ENCODE measurements around the gene WDR33.
A peak's percentile ranks its signal among the peaks of the same experiment; 100 is the strongest.
"Not testable (repeated sequence)": the region's sequence is repeated elsewhere in the genome, so short reads cannot be mapped to it uniquely, and the experiment has no call there.

Gene WDR33

DNA sequence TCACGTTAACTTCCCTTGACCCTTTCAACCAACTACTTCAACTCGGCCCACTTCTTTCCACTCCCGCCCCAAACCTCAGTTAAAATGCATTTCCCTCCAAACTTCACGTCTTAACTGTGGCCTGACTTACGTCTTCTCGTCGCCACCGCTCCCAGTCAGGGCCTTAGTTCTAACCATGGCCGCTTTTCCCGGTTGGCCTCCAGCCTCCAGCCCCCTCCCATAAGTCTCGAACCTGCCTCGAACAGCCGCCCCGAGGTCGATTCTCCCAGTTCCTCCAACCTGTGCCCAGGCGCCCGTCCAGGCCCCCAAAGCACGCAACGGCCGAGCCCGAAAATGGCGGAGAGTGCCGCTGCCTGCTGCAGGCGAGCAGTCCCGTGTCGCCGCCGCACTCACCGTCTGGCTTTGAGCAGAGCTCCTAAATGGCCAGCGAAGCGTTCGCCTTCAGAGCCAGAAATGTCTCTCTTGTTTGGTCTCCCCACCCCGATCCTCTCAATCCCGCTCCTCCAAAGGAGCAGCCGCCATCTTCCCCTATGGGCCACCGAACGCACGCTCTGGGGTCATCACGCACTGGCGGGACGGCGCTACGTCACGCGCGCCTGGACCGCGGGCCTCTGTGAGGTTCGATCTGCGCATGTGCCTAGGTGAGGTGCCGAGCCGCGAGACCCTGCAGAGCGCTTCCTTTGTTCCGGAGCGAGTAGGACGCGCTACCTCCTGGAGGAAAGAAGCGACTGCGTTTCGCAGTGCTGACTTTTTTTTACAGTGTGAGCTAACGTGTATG, at the start of gene WDR33:
Gene WDR33 (minus strand): TSS at position 553 of the 778 bp plus-strand sequence. CDS start 40,190 bp downstream, outside the sequence.
- DNase-seq (ENCODE audit: low read depth): peak; percentile 92

GRCh38 chr2:127860130-127860529, 49.2 kb upstream of the WDR33 start:
- DNase-seq (ENCODE audit: low read depth): no peak

GRCh38 chr2:127859712-127860085, 48.7 kb upstream of the WDR33 start:
- peak; percentile 65 for DNase-seq (ENCODE audit: low read depth)

DNA sequence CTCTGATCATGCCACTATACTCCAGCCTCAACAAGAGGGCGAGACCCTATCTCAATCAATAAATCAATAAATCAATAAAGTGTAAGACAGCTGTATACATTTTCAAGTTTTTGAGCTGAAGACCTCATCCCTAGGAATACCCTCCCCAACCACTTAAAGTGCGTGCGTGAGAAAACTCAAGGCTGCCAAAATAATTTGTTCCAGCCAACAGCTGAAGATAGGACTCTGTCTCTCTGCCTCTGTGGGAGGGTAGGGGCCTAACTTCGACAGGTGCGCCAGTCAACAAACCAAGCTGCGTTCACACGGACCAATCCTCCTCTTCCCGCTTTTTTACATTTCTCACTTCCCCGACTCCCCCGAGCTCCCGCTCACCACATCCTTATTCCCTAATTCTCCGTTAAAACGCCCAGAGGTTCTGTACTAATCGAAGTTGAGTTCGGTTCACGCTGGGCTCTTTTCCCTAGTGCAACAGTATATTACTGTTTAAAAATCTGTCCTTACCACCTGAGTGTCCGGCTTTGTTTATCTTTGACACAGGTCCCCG, 46.4 kb upstream of the WDR33 start:
- peak; percentile 4 for DNase-seq (ENCODE audit: low read depth)

GRCh38 chr2:127853671-127854070, 42.7 kb upstream of the WDR33 start:
- DNase-seq (ENCODE audit: low read depth): no peak

- DNase-seq (ENCODE audit: low read depth): no peak
Measured at GRCh38 chr2:127852388-127852787, 41.4 kb upstream of the WDR33 start.

- no peak for DNase-seq (ENCODE audit: low read depth)
Measured at GRCh38 chr2:127847931-127848330, 37.0 kb upstream of the WDR33 start.

GRCh38 chr2:127844973-127845372, 34.0 kb upstream of the WDR33 start:
- no peak for DNase-seq (ENCODE audit: low read depth)

- no peak for DNase-seq (ENCODE audit: low read depth)
Measured at GRCh38 chr2:127843677-127844076, 32.7 kb upstream of the WDR33 start.

GRCh38 chr2:127841466-127842178, 30.7 kb upstream of the WDR33 start:
- no peak for DNase-seq (ENCODE audit: low read depth)

DNA sequence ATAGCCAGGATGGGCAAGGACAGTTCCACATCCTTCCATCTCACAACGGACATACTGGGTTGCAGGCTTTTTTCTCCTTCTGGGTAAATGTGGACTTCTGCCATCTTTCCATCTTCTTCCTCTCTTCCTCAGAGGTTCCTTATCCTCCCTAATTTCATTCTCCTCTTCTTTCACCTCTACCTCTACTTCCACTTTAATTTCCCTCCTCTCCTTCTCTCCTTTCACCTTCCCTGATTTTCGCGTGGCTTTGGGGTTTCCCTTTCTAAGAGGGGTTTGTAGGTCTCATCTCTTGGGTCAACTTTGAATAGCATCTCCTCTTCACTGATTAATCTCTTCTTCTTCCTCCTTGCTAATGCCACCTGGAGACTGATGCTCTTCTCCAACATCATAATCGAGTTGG, 29.9 kb upstream of the WDR33 start:
- DNase-seq (ENCODE audit: low read depth): no peak

DNA sequence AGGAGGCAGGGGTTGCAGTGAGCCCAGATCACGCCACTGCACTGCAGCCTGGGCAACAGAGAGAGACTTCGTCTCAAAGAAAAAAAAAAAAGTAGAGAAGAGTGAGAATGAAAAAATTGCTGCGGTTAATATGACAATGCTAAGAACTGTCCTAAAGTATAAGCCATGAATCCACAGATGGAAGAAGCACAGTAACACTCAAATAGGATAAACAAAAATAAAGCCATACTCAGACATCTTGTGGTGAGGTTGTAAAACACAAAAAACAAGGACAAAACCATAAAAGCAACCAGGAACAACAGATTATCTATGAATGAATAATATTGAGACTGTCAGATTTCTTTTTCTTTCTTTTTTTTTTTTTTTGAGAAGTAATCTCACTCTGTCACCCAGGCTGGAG, 24.0 kb upstream of the WDR33 start:
- DNase-seq (ENCODE audit: low read depth): no peak

DNA sequence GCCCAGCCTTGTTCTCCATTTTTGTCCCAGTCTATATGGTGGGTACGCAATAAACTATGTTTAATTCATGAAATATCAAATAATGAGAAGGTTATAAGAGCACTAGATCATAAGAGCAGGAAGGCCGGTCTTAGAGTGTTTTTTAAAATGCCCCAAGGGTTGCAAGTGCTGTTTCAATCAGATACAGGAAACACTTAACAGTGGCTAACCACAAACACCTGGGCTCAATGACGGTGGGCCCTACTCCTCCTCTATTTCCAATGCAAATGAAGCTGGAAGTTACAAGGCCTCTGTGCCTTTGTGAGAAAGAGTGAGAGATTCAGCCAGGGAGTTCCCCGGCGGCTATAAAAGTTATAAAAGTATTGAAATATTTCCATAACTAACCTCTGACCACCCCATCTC, 18.9 kb upstream of the WDR33 start:
- DNase-seq (ENCODE audit: low read depth): peak; percentile 19

GRCh38 chr2:127826708-127827107, 15.7 kb upstream of the WDR33 start:
- DNase-seq (ENCODE audit: low read depth): not testable (repeated sequence)

GRCh38 chr2:127826047-127826446, 15.1 kb upstream of the WDR33 start:
- no peak for DNase-seq (ENCODE audit: low read depth)

- no peak for DNase-seq (ENCODE audit: low read depth)
Measured at GRCh38 chr2:127820080-127820668, 9.2 kb upstream of the WDR33 start.

GRCh38 chr2:127818794-127819425, 7.9 kb upstream of the WDR33 start:
- DNase-seq (ENCODE audit: low read depth): no peak

GRCh38 chr2:127818241-127818640, 7.3 kb upstream of the WDR33 start:
- no peak for DNase-seq (ENCODE audit: low read depth)

- DNase-seq (ENCODE audit: low read depth): no peak
Measured at GRCh38 chr2:127814677-127815076, 3.7 kb upstream of the WDR33 start.

DNA sequence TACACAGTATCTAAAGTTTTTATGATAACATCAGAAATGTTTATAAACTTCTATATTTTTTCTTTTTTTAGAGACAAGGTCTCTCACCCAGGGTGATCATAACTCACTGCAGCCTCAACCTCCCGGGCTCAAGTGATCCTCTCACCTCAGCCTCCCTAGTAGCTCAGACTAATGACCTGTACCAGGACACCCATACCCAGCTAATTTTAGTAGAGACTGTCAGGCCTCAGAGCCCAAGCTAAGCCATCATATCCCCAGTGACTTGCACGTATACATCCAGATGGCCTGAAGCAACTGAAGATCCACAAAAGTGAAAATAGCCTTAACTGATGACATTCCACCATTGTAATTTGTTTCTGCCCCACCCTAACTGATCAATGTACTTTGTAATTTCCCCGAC, 1.5 kb upstream of the WDR33 start:
- DNase-seq (ENCODE audit: low read depth): not testable (repeated sequence)

DNA sequence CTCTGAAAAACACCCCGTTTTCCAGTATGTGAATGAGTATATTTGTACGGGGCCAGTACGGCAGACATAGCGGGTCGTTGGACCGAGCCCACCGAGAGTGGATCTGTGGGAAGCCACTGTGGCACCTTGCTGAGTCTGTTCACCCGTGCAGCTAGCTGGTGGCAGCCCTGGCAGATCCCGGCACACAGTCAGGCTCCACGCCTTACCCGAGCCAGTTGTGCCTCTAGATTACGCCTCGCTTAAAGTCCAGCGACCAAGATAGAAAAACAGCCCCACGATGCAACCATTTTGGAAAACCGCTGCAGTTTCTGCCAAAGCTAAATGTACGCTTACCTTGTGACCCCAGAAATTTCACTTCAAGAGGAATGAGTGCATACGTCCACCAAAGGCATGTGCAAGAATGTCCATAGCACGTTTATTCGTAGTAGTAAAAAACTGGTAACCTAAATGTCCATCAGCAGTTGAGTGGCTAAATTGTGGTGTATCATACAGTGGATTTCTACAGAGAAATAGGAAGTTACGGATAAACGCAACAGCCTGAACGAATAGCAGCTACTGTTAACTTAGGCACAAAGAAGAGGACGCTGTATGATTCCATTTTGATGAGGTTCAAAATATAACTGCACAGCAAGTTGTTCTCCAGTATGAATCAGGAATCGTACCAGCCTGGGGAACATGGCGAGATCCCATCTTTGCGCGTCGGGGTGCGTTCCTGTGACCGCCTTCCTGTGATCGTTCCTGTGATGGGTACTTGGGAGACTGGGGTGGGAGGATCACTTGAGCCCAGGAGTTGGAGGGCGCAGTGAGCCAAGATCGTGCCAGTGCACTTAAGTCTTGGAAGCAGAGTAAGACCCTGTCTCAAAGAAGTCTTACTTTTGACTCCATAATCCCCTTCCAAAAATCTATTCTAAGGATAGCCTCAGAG, 688 bp upstream of the WDR33 start:
- DNase-seq (ENCODE audit: low read depth): no peak

Measured in activated T-cell treated with anti-CD3 and anti-CD28 coated beads for 1 hour (primary cell).